HEK293T (cell line): ENCODE measurements around the gene AGFG2.

Experiments used
- BHLHE40 ChIP-seq: fragments of 450-650 bp; IDR thresholded peaks from 2 replicates; pipeline ENCODE4 v1.6.1; 2016; ENCODE audit warnings: mild to moderate bottlenecking, moderate library complexity, borderline replicate concordance
- FOXA1 ChIP-seq: fragments of 450-650 bp; IDR thresholded peaks from 2 replicates; pipeline ENCODE4 v1.6.1; 2016; ENCODE audit warnings: mild to moderate bottlenecking
- L3MBTL2 ChIP-seq: fragments of 450-650 bp; conservative IDR thresholded peaks from 2 replicates; pipeline ENCODE4 v1.6.1; 2016; ENCODE audit warnings: mild to moderate bottlenecking
- LEF1 ChIP-seq: fragments of 450-650 bp; IDR thresholded peaks from 2 replicates; pipeline ENCODE4 v1.6.1; 2017; ENCODE audit warnings: mild to moderate bottlenecking, borderline replicate concordance
- PKNOX1 ChIP-seq: fragments of 450-650 bp; IDR thresholded peaks from 2 replicates; pipeline ENCODE4 v1.6.1; 2016
- SUZ12 ChIP-seq: fragments of 450-650 bp; IDR thresholded peaks from 2 replicates; pipeline ENCODE4 v1.6.1; 2016; ENCODE audit warnings: mild to moderate bottlenecking

DNA sequence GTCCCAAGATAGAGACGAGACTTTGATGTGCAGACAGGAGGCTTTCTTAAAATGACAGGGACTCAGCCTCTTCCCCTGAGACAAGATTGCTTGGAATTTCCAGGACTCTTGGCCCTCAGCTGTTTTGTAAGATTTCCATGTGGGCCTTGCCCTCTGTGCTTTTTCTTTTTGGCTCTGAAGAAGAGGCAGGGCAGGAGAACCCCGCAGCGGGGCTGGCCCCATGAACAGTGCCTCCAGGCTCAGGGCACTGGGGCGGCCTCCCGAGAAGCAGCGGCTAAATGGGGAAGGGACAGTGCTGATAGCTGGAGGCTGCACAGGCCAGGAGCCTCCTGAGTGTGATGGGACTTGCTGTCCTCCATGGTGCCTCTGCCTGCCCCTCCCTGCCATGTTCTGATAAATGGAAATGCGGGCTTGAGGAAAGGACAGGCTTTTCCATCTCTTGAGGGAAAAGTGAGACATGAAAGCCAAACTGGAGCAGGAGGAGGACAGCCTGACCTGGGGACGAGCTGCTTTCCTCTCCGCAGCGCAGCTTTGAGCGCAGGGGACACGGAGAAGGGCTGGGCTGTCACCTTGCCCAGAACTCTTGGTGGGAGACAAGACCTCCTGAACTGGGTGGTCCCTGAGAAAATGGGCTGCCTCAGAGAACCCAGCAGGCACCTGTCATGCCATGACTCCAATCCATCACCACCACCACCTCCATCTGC lies 22.6 kb downstream of the AGFG2 start:
- TF ChIP-seq BHLHE40 (no peak), FOXA1 (no peak), LEF1 (no peak), PKNOX1 (no peak), SUZ12 (no peak), L3MBTL2 (no peak)
